Lower leg skin (tissue), 4 donors: Measurements from ENCODE around the gene TBCD. TPM values are rescaled to one million over a fixed set of nuclear protein-coding genes. Genes with fewer than 3 reads are reported as not detected.

Experiments used
- DNase-seq, 2 donors: peaks; one replicate each; pipeline ENCODE4 v3.0.0-alpha.2; 2019; ENCODE audit warnings: low spot score in 2 of 2
- H3K4me3 ChIP-seq: fragments of 200-600 bp; sonication (generic); 2 replicates; pipeline ENCODE4 v1.5.1; 2017; ENCODE audit warnings: mild to moderate bottlenecking, low read depth; ENCODE audit not compliant: poor library complexity, severe bottlenecking
- POLR2A ChIP-seq, 2 donors: fragments of 450-650 bp; IDR thresholded peaks; one replicate each; pipeline ENCODE4 v1.6.1; 2016 to 2017; ENCODE audit warnings: antibody characterized with exemption in 2 of 2, mild to moderate bottlenecking in 1 of 2, moderate library complexity in 1 of 2
- WGBS, 2 donors: methylation state at CpG; one replicate each; pipeline ENCODE4 v1.1.5; 2018; 5-methylcytosine and 5-hydroxymethylcytosine counted together
- intact Hi-C: fragments of 100-400 bp; cut with DNase I; formaldehyde crosslinking; loops from one replicate; pipeline ENCODE4 v1.15.0; 2023; ENCODE audit warnings: low total_unique reads
- total RNA-seq, 4 donors: library from RNA; depleted of rRNA; stranded (reverse); fragments of >200 nt; gene quantifications; one replicate each; pipeline ENCODE4 v1.1.0, GENCODE V29; 2016
- TF ChIP-seq, protein P1 (sequence below), 3 donors: fragments of 450-650 bp; IDR thresholded peaks; one replicate each; pipeline ENCODE4 v1.5.1; 2016; ENCODE audit warnings: antibody characterized with exemption in 3 of 3, mild to moderate bottlenecking in 3 of 3, moderate library complexity in 2 of 3

Gene TBCD
- total RNA-seq, 4 donors from 2014 or later = 38.7 to 73.4 (median 51.5) TPM

- DNase-seq = no peak
- TF ChIP-seq POLR2A (IDR thresholded peaks at IDR 0.05) = no peak
- TF ChIP-seq, protein P1, sequence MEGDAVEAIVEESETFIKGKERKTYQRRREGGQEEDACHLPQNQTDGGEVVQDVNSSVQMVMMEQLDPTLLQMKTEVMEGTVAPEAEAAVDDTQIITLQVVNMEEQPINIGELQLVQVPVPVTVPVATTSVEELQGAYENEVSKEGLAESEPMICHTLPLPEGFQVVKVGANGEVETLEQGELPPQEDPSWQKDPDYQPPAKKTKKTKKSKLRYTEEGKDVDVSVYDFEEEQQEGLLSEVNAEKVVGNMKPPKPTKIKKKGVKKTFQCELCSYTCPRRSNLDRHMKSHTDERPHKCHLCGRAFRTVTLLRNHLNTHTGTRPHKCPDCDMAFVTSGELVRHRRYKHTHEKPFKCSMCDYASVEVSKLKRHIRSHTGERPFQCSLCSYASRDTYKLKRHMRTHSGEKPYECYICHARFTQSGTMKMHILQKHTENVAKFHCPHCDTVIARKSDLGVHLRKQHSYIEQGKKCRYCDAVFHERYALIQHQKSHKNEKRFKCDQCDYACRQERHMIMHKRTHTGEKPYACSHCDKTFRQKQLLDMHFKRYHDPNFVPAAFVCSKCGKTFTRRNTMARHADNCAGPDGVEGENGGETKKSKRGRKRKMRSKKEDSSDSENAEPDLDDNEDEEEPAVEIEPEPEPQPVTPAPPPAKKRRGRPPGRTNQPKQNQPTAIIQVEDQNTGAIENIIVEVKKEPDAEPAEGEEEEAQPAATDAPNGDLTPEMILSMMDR (IDR thresholded peaks at IDR 0.05) = no peak
- intact Hi-C loops = no loop called here
- 86 to 89% methylated on average over 23 to 29 of the region's 29 CpGs for WGBS, 2 donors
- H3K4me3 ChIP-seq = no peak overlapping the region
Observed at GRCh38 chr17:82890926-82891678, 139.2 kb downstream of the TBCD start.

DNA sequence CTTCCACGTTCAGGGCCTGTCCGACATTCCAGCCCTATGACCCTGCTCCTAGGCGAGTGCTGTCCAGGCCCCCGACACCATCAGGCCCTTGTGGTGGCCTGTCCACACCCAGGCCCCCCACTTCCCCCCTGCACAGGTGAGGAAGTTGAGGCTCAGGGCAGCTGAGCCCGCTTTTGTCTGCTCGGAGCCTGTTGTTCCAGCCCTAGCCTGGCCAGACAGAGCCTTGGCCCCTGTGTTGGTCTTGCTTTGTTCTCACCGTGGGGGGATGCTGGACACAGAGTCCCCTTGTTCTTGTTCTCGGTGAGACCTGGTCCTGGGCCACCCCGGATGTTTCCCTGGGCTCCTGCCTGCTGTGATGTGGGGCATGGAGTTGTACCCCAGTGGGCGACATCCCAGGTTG is 140.0 kb downstream of the TBCD start:
- TF ChIP-seq, protein P1 (IDR thresholded peaks at IDR 0.05) = no peak
- no peak for TF ChIP-seq POLR2A (IDR thresholded peaks at IDR 0.05)
- no peak for DNase-seq
- no peak overlapping the region for H3K4me3 ChIP-seq
- intact Hi-C loops = no loop called here
- WGBS, 2 donors = 92 to 96% methylated on average over 8 to 10 of the region's 10 CpGs

DNA sequence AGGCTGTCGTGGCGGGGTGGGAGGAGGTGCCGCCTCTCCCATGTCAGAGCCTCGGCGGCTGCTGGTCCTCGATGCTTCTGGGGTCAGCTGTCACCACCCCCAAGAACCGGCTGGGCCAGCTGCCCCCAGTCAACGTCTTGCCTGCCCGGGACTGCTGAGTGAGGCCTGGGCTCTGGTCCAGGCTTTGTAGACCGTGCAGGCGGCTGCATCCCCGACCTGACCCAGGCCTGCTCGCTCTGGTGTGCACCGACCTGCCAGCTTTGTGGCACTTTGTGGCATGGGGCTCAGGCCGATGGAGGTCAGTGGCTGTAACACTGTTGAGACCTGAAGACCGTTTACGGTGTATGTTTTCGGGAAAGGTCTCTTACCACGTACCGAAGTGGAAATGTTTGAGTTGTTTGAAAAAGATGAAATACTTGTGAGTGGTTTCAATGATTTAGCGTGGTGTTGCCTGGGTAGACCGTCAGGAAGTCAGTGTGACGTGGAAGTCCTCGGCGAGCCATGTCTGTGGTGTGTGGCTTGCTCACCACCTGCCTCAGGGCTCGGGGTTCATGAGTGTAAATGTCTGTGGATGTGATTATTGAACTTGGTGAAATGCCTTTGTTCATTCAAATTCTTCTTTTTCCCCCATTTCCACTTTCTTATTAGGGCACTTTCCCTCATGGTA is 141.2 kb downstream of the TBCD start:
- H3K4me3 ChIP-seq = no peak overlapping the region
- WGBS, 2 donors = 73 to 78% methylated on average over 26 of the region's 26 CpGs
- intact Hi-C loops = no loop called here
- no peak for TF ChIP-seq POLR2A (IDR thresholded peaks at IDR 0.05)
- TF ChIP-seq, protein P1 (IDR thresholded peaks at IDR 0.05) = no peak
- DNase-seq = no peak

DNA sequence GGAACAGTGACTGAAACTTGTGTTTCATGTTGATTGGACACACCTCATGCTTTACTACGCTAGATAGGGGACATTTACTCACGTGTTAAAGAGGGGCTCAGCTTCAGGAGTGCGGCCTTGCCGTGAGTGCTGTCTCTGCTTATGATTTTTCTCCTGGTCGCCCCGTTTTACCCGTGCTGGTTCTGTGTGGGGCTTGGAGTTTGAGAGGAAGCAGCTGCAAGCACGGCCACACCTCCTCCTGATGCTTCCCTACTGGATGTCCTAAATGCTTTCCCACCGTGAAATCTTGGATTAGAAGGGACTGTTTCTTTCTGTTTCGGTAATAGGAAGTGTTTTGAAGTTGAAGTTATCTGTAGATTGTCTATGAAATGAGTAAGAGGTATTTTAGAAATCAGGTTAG is 141.9 kb downstream of the TBCD start:
- H3K4me3 ChIP-seq = no peak overlapping the region

DNA sequence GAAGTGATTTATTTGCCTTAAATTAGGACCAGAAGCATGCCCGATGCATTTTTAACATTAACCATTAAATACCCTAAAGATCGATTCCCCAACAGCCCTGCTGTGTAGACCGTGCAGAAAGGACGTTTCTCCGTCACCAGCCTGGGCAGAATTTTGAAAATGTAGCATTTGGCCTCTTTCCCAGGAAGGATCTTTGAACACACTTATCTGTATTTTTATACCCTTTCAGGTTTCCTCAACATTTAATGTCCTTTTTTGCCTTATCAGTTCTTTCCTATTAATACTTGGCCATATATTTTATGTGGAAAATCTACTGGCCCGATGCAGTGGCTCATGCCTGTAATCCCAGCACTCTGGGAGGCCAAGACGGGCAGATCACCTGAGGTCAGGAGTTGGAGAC is 142.5 kb downstream of the TBCD start:
- WGBS, 2 donors = 67 to 75% methylated on average over 7 of the region's 7 CpGs
- DNase-seq = no peak
- H3K4me3 ChIP-seq = no peak overlapping the region
- TF ChIP-seq, protein P1 (IDR thresholded peaks at IDR 0.05) = no peak
- TF ChIP-seq POLR2A (IDR thresholded peaks at IDR 0.05) = no peak
- intact Hi-C loops = no loop called here

More for the DNA sequence above, 141.9 kb downstream of the TBCD start:
- DNase-seq = no peak
- 54 to 68% methylated on average over 10 of the region's 10 CpGs for WGBS, 2 donors
- no peak for TF ChIP-seq POLR2A (IDR thresholded peaks at IDR 0.05)
- TF ChIP-seq, protein P1 (IDR thresholded peaks at IDR 0.05) = no peak
- intact Hi-C loops = no loop called here
